CD4-positive, alpha-beta memory T cell (primary cell): ENCODE results near the gene TMCC3. TPM values are rescaled to one million over a fixed set of nuclear protein-coding genes. Genes with fewer than 3 reads are reported as not detected.
"Not testable (repeated sequence)": the region's sequence is repeated elsewhere in the genome, so short reads cannot be mapped to it uniquely, and the experiment has no call there.

Experiments
- CTCF ChIA-PET: fragments of 350-600 bp; sonication (Branson Sonifier 250); formaldehyde crosslinking; loops from one replicate; lab custom pipeline; 2021; ENCODE audit warnings: inconsistent platforms; ENCODE audit not compliant: partially characterized antibody; lab: Charles Lee
- POLR2A ChIA-PET: fragments of 350-600 bp; sonication (Branson Sonifier 250); formaldehyde crosslinking; loops from one replicate; lab custom pipeline; 2021; ENCODE audit not compliant: partially characterized antibody; lab: Charles Lee
- DNase-seq, 5 donors: peaks; one replicate each; pipeline versions ENCODE4 v3.0.0 to v3.0.0-alpha.2; 2020 to 2022; ENCODE audit warnings: mixed read lengths in 1 of 5
- H3K27ac ChIP-seq: one replicate; pipeline ENCODE4 v1.7.0; 2013; ENCODE audit warnings: low read depth, low read length
- H3K27me3 ChIP-seq: 2 replicates; pipeline ENCODE4 v1.7.0; 2013; ENCODE audit warnings: mild to moderate bottlenecking, low read length, moderate library complexity; ENCODE audit not compliant: insufficient read depth
- H3K36me3 ChIP-seq: 2 replicates; pipeline ENCODE4 v1.7.0; 2013; ENCODE audit warnings: mild to moderate bottlenecking, low read length, moderate library complexity; ENCODE audit not compliant: insufficient read depth
- H3K4me1 ChIP-seq: 2 replicates; pipeline ENCODE4 v1.7.0; 2013; ENCODE audit warnings: mild to moderate bottlenecking, low read length, moderate library complexity; ENCODE audit not compliant: insufficient read depth
- H3K4me3 ChIP-seq, 2 donors: one replicate each; pipeline ENCODE4 v1.7.0; 2013; ENCODE audit warnings: low read length in 2 of 2, mild to moderate bottlenecking in 1 of 2
- H3K9me3 ChIP-seq, 2 donors: one replicate each; pipeline ENCODE4 v1.7.0; 2013; ENCODE audit warnings: low read length in 2 of 2, control low read depth in 1 of 2; ENCODE audit not compliant: control insufficient read depth in 1 of 2
- H3K27ac Mint-ChIP-seq, 7 donors: one replicate each; pipeline ENCODE4 v1.8.0; 2020 to 2021; ENCODE audit warnings: mixed read lengths in 7 of 7, mild to moderate bottlenecking in 6 of 7, inconsistent platforms in 3 of 7, moderate library complexity in 3 of 7
- H3K27me3 Mint-ChIP-seq, 2 donors: one replicate each; pipeline ENCODE4 v1.8.0; 2020 to 2021; ENCODE audit warnings: mixed read lengths in 2 of 2
- H3K36me3 Mint-ChIP-seq, 2 donors: one replicate each; pipeline ENCODE4 v1.8.0; 2020 to 2021; ENCODE audit warnings: mixed read lengths in 2 of 2, inconsistent platforms in 1 of 2, mild to moderate bottlenecking in 1 of 2
- H3K4me1 Mint-ChIP-seq, 4 donors: one replicate each; pipeline ENCODE4 v1.8.0; 2020 to 2021; ENCODE audit warnings: mixed read lengths in 4 of 4, mild to moderate bottlenecking in 1 of 4
- H3K4me3 Mint-ChIP-seq, 8 donors: one replicate each; pipeline ENCODE4 v1.8.0; 2020 to 2021; ENCODE audit warnings: mixed read lengths in 8 of 8, mild to moderate bottlenecking in 7 of 8, moderate library complexity in 6 of 8, inconsistent platforms in 3 of 8
- H3K9me3 Mint-ChIP-seq, 8 donors: one replicate each; pipeline ENCODE4 v1.8.0; 2020 to 2021; ENCODE audit warnings: mixed read lengths in 8 of 8, mild to moderate bottlenecking in 5 of 8, inconsistent platforms in 3 of 8, moderate library complexity in 1 of 8
- intact Hi-C: fragments of 100-400 bp; cut with micrococcal nuclease; formaldehyde crosslinking; loops from one replicate; pipeline ENCODE4 v1.15.1; 2023
- polyA plus RNA-seq, 2 donors: library from polyadenylated mRNA; unstranded; fragments of 300-500 nt; fragmentation: Illumina TruSeq; gene quantifications; one replicate each; pipeline ENCODE4 v1.2.3, GENCODE V29; 2021
- total RNA-seq, 2 experiments: library from RNA; stranded (reverse); gene quantifications; one replicate each; pipeline ENCODE4 v1.2.3, GENCODE V29; 2021

The TMCC3 gene
- total RNA-seq (under 1 TPM; 0.23 to 0.36 TPM), polyA plus RNA-seq (under 1 TPM; 0.14 to 0.91 TPM)

- POLR2A ChIA-PET: no interaction called here
Observed at GRCh38 chr12:94650143-94651056, at the start of gene TMCC3. TSS of gene TMCC3 (minus strand) at chr12:94650557. CDS start at chr12:94650430, 127 bp downstream.

GRCh38 chr12:94699801-94700200 is 49.4 kb upstream of the TMCC3 start:
- Histone ChIP-seq H3K9me3 (no peaks in the 10 kb centered on the region), H3K27ac (no peak overlapping the region), H3K27me3 (peaks cover 4% of the 10 kb centered on the region), H3K4me1 (no peaks in the 10 kb centered on the region), H3K36me3 (no peaks in the 10 kb centered on the region), H3K4me3 (no peak overlapping the region)
- H3K36me3 Mint-ChIP-seq: no peaks in the 10 kb centered on the region
- ChIA-PET POLR2A (no interaction called here), CTCF (no interaction called here)
- no peaks in the 10 kb centered on the region for H3K4me1 Mint-ChIP-seq
- DNase-seq: no peak
- H3K4me3 Mint-ChIP-seq: no peak overlapping the region
- no peak overlapping the region for H3K27ac Mint-ChIP-seq
- intact Hi-C loops: no loop called here
- H3K9me3 Mint-ChIP-seq: peaks cover 0 to 5% (median 0%) of the 10 kb centered on the region in 8 donors
- H3K27me3 Mint-ChIP-seq: peaks cover 2 to 3% of the 10 kb centered on the region in 2 donors

More at GRCh38 chr12:94650143-94651056, at the start of gene TMCC3:
- peaks cover 13% of the 10 kb centered on the region for H3K27me3 ChIP-seq
- DNase-seq: peak in 3 of 5 donors; percentile 12 to 30 (median 15)
- peak within 1 kb of the TSS; percentile 76 to 88 (median 83) for H3K4me3 Mint-ChIP-seq
- intact Hi-C loops: no loop called here
- H3K27me3 Mint-ChIP-seq: peaks cover 30 to 41% of the 10 kb centered on the region in 2 donors
- peaks cover 0 to 5% of the 10 kb centered on the region in 2 donors for H3K36me3 Mint-ChIP-seq
- no peaks in the 10 kb centered on the region for H3K9me3 ChIP-seq
- no peaks in the 10 kb centered on the region for H3K4me1 ChIP-seq
- CTCF ChIA-PET: interaction anchor here (0.7 kb wide), 1 partner anchor 9 kb away, joined by 3 read pairs; no protein-coding TSS in a partner anchor
- no peaks in the 10 kb centered on the region for H3K9me3 Mint-ChIP-seq
- H3K27ac Mint-ChIP-seq: peak within 1 kb of the TSS in 3 of 7 donors; percentile 33 to 63 (median 55)
- H3K4me3 ChIP-seq: peak within 1 kb of the TSS in 1 of 2 donors; percentile 16
- peaks cover 0 to 24% (median 11%) of the 10 kb centered on the region in 4 donors for H3K4me1 Mint-ChIP-seq
- H3K36me3 ChIP-seq: no peaks in the 10 kb centered on the region
- no peak within 1 kb of the TSS for H3K27ac ChIP-seq

GRCh38 chr12:94698578-94698977 is 48.2 kb upstream of the TMCC3 start:
- no peak overlapping the region for H3K27ac ChIP-seq
- no peak for DNase-seq
- no peaks in the 10 kb centered on the region for H3K4me1 ChIP-seq
- peaks cover 4% of the 10 kb centered on the region for H3K27me3 ChIP-seq
- H3K4me3 ChIP-seq: no peak overlapping the region
- H3K4me3 Mint-ChIP-seq: no peak overlapping the region
- H3K9me3 Mint-ChIP-seq: peaks cover 0 to 5% (median 0%) of the 10 kb centered on the region in 8 donors
- intact Hi-C loops: no loop called here
- ChIA-PET CTCF (no interaction called here), POLR2A (no interaction called here)
- no peaks in the 10 kb centered on the region for H3K9me3 ChIP-seq
- H3K4me1 Mint-ChIP-seq: no peaks in the 10 kb centered on the region
- no peaks in the 10 kb centered on the region for H3K36me3 Mint-ChIP-seq
- no peaks in the 10 kb centered on the region for H3K36me3 ChIP-seq
- H3K27me3 Mint-ChIP-seq: peaks cover 2 to 3% of the 10 kb centered on the region in 2 donors
- H3K27ac Mint-ChIP-seq: no peak overlapping the region

DNA sequence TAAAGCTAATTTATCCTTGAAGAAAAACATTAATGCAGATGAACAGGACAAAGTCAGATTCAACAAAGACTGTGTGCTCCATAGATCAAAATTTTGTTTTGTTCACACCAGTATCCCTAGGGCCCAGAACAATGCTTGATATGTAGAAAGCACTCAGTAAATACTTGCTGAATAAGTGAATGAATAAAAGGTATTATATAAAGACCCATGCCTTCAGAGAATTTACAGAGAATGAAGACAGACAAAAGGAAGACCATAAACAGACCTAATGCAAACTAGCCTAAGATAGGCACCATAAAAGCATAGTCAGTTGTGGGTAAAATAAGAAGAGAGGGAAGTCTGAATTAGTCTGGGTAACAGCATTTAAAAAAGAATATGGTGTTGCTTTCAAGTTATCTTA is 47.3 kb upstream of the TMCC3 start:
- intact Hi-C loops: no loop called here
- no peak for DNase-seq
- no peak overlapping the region for H3K27ac Mint-ChIP-seq
- POLR2A ChIA-PET: no interaction called here
- H3K9me3 Mint-ChIP-seq: peaks cover 0 to 7% (median 0%) of the 10 kb centered on the region in 8 donors
- CTCF ChIA-PET: no interaction called here
- H3K36me3 ChIP-seq: no peaks in the 10 kb centered on the region
- H3K4me1 Mint-ChIP-seq: no peaks in the 10 kb centered on the region
- peaks cover 4% of the 10 kb centered on the region for H3K27me3 ChIP-seq
- H3K4me3 Mint-ChIP-seq: no peak overlapping the region
- no peaks in the 10 kb centered on the region for H3K9me3 ChIP-seq
- H3K36me3 Mint-ChIP-seq: no peaks in the 10 kb centered on the region
- no peak overlapping the region for H3K4me3 ChIP-seq
- no peaks in the 10 kb centered on the region for H3K4me1 ChIP-seq
- peaks cover 0 to 2% of the 10 kb centered on the region in 2 donors for H3K27me3 Mint-ChIP-seq
- H3K27ac ChIP-seq: no peak overlapping the region

DNA sequence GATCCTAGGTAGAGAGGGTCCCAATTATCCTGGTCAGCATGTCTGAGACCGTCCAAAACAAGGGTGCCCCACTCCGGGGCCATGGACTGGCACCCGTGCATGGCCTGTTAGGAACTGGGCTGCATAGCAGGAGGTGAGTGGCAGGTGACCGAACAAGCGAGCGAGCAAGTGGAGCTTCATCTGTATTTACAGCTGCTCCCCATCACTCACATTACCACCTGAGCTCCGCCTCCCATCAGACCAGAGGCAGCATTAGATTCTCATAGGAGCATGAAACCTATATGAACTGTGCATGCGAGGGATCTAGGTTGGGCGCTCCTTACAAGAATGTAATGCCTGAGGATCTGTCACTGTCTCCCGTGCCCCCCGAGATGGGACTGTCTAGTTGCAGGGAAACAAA is 44.4 kb upstream of the TMCC3 start:
- Histone ChIP-seq H3K9me3 (no peaks in the 10 kb centered on the region), H3K4me3 (no peak overlapping the region), H3K27ac (no peak overlapping the region), H3K36me3 (no peaks in the 10 kb centered on the region), H3K27me3 (no peaks in the 10 kb centered on the region), H3K4me1 (no peaks in the 10 kb centered on the region)
- H3K27ac Mint-ChIP-seq: no peak overlapping the region
- H3K36me3 Mint-ChIP-seq: no peaks in the 10 kb centered on the region
- ChIA-PET CTCF (no interaction called here), POLR2A (no interaction called here)
- intact Hi-C loops: no loop called here
- H3K9me3 Mint-ChIP-seq: peaks cover 0 to 7% (median 0%) of the 10 kb centered on the region in 8 donors
- H3K27me3 Mint-ChIP-seq: peaks cover 0 to 2% of the 10 kb centered on the region in 2 donors
- DNase-seq: no peak
- H3K4me1 Mint-ChIP-seq: no peaks in the 10 kb centered on the region
- no peak overlapping the region for H3K4me3 Mint-ChIP-seq

GRCh38 chr12:94692826-94693225 is 42.5 kb upstream of the TMCC3 start:
- H3K27me3 ChIP-seq, H3K27me3 Mint-ChIP-seq, H3K36me3 Mint-ChIP-seq, intact Hi-C loops, H3K9me3 ChIP-seq, H3K27ac ChIP-seq, H3K4me1 Mint-ChIP-seq, CTCF ChIA-PET, H3K9me3 Mint-ChIP-seq, H3K4me1 ChIP-seq, H3K36me3 ChIP-seq, H3K27ac Mint-ChIP-seq, H3K4me3 ChIP-seq, DNase-seq, POLR2A ChIA-PET, H3K4me3 Mint-ChIP-seq: not testable (repeated sequence)

- H3K27ac Mint-ChIP-seq: no peak overlapping the region
- ChIA-PET POLR2A (no interaction called here), CTCF (no interaction called here)
- H3K4me1 Mint-ChIP-seq: no peaks in the 10 kb centered on the region
- peaks cover 0 to 2% (median 0%) of the 10 kb centered on the region in 8 donors for H3K9me3 Mint-ChIP-seq
- H3K27me3 Mint-ChIP-seq: peaks cover 0 to 2% of the 10 kb centered on the region in 2 donors
- Histone ChIP-seq H3K27me3 (no peaks in the 10 kb centered on the region), H3K4me3 (no peak overlapping the region), H3K36me3 (no peaks in the 10 kb centered on the region), H3K9me3 (no peaks in the 10 kb centered on the region), H3K27ac (no peak overlapping the region), H3K4me1 (no peaks in the 10 kb centered on the region)
- intact Hi-C loops: no loop called here
- no peaks in the 10 kb centered on the region for H3K36me3 Mint-ChIP-seq
- DNase-seq: no peak
- H3K4me3 Mint-ChIP-seq: no peak overlapping the region
Observed at GRCh38 chr12:94690198-94690771, 39.9 kb upstream of the TMCC3 start.
